Breast epithelium (tissue), 3 donors: ENCODE measurements around the gene ZNF23.

Experiments used
- CTCF ChIP-seq, 3 donors: fragments of 450-650 bp; IDR thresholded peaks; one replicate each; pipeline ENCODE4 v1.5.1; 2016 to 2017; ENCODE audit warnings: antibody characterized with exemption in 3 of 3, mild to moderate bottlenecking in 3 of 3, moderate library complexity in 3 of 3
- POLR2A ChIP-seq: fragments of 450-650 bp; IDR thresholded peaks from one replicate; pipeline ENCODE4 v1.6.1; 2016; ENCODE audit warnings: antibody characterized with exemption, mild to moderate bottlenecking, moderate library complexity

- TF ChIP-seq CTCF (IDR thresholded peaks at IDR 0.05) (no peak), POLR2A (no peak)
Measured at GRCh38 chr16:71493213-71493612, 31.2 kb upstream of the ZNF23 start.
